Muscle layer of colon (tissue), 2 donors: ENCODE data around the gene GALT.

Experiments used
- H3K27ac ChIP-seq: one replicate; pipeline ENCODE4 v1.7.0; 2013; ENCODE audit warnings: low read depth, mild to moderate bottlenecking, low read length, moderate library complexity
- H3K27me3 ChIP-seq, 2 donors: one replicate each; pipeline ENCODE4 v1.7.0; 2013; ENCODE audit warnings: low read length in 2 of 2, mild to moderate bottlenecking in 2 of 2; ENCODE audit not compliant: insufficient read depth in 2 of 2, control insufficient read depth in 1 of 2
- H3K36me3 ChIP-seq: one replicate; pipeline ENCODE4 v1.7.0; 2013; ENCODE audit warnings: mild to moderate bottlenecking, low read length; ENCODE audit not compliant: insufficient read depth
- H3K4me1 ChIP-seq: one replicate; pipeline ENCODE4 v1.7.0; 2013; ENCODE audit warnings: mild to moderate bottlenecking, low read length; ENCODE audit not compliant: insufficient read depth
- H3K4me3 ChIP-seq, 2 donors: one replicate each; pipeline ENCODE4 v1.7.0; 2013; ENCODE audit warnings: low read length in 2 of 2, low read depth in 1 of 2, mild to moderate bottlenecking in 1 of 2, moderate library complexity in 1 of 2
- H3K9ac ChIP-seq: one replicate; pipeline ENCODE4 v1.7.0; 2013; ENCODE audit warnings: low read length
- H3K9me3 ChIP-seq: one replicate; pipeline ENCODE4 v1.7.0; 2013; ENCODE audit warnings: mild to moderate bottlenecking, low read length
- donor health status: abdominal sarcoma.
- donor health status: Adenocarcinoma of cecum.

The GALT gene

GRCh38 chr9:34611811-34612787 lies 34.4 kb upstream of the GALT start, which contains the start of gene RPP25L:
Gene RPP25L (minus strand): TSS chr9:34612097. CDS start chr9:34611296, 801 bp downstream.
- Histone ChIP-seq H3K9ac (peak within 1 kb of the TSS; percentile 52), H3K4me1 (peaks cover 24% of the 10 kb centered on the region), H3K36me3 (peaks cover 32% of the 10 kb centered on the region), H3K4me3 (peak within 1 kb of the TSS; percentile 70 to 76), H3K9me3 (no peaks in the 10 kb centered on the region), H3K27ac (peak within 1 kb of the TSS; percentile 88), H3K27me3 (no peaks in the 10 kb centered on the region)

GRCh38 chr9:34612788-34613390 lies 33.6 kb upstream of the GALT start:
- no peaks in the 10 kb centered on the region for H3K9me3 ChIP-seq
- peak overlapping the region; percentile 88 for H3K27ac ChIP-seq
- peaks cover 40% of the 10 kb centered on the region for H3K36me3 ChIP-seq
- H3K27me3 ChIP-seq: no peaks in the 10 kb centered on the region
- H3K4me1 ChIP-seq: peaks cover 24% of the 10 kb centered on the region
- H3K4me3 ChIP-seq: peak overlapping the region; percentile 70 to 76
- peak overlapping the region; percentile 32 for H3K9ac ChIP-seq

GRCh38 chr9:34615132-34615531 lies 31.3 kb upstream of the GALT start:
- Histone ChIP-seq H3K4me1 (peaks cover 34% of the 10 kb centered on the region), H3K4me3 (no peak overlapping the region), H3K36me3 (peaks cover 47% of the 10 kb centered on the region), H3K9ac (no peak overlapping the region), H3K27me3 (no peaks in the 10 kb centered on the region), H3K27ac (no peak overlapping the region), H3K9me3 (no peaks in the 10 kb centered on the region)

- Histone ChIP-seq H3K4me3 (peak within 1 kb of the TSS; percentile 67 to 74), H3K9me3 (no peaks in the 10 kb centered on the region), H3K36me3 (peaks cover 32% of the 10 kb centered on the region), H3K4me1 (peaks cover 18% of the 10 kb centered on the region), H3K9ac (peak within 1 kb of the TSS; percentile 8), H3K27me3 (peaks cover 25 to 42% of the 10 kb centered on the region in 2 donors), H3K27ac (peak within 1 kb of the TSS; percentile 36)
Measured at GRCh38 chr9:34620061-34620994, 26.1 kb upstream of the GALT start, which contains the start of gene DCTN3. Gene DCTN3 (minus strand): TSS chr9:34620495. CDS start chr9:34620464, 31 bp downstream.

- peaks cover under 1% of the 10 kb centered on the region for H3K36me3 ChIP-seq
- H3K9me3 ChIP-seq: no peaks in the 10 kb centered on the region
- no peak overlapping the region for H3K4me3 ChIP-seq
- H3K27ac ChIP-seq: no peak overlapping the region
- peaks cover 24% of the 10 kb centered on the region for H3K4me1 ChIP-seq
- H3K9ac ChIP-seq: no peak overlapping the region
- H3K27me3 ChIP-seq: peaks cover 57 to 75% of the 10 kb centered on the region in 2 donors
Measured at GRCh38 chr9:34623374-34624235, 22.9 kb upstream of the GALT start.

- peaks cover 64 to 83% of the 10 kb centered on the region in 2 donors for H3K27me3 ChIP-seq
- H3K9ac ChIP-seq: no peak overlapping the region
- peaks cover 17% of the 10 kb centered on the region for H3K4me1 ChIP-seq
- no peaks in the 10 kb centered on the region for H3K36me3 ChIP-seq
- no peaks in the 10 kb centered on the region for H3K9me3 ChIP-seq
- no peak overlapping the region for H3K4me3 ChIP-seq
- no peak overlapping the region for H3K27ac ChIP-seq
Measured at GRCh38 chr9:34624475-34625185, 21.8 kb upstream of the GALT start.

- H3K4me3 ChIP-seq: no peak overlapping the region
- H3K9ac ChIP-seq: no peak overlapping the region
- H3K36me3 ChIP-seq: no peaks in the 10 kb centered on the region
- H3K27me3 ChIP-seq: peaks cover 64 to 85% of the 10 kb centered on the region in 2 donors
- H3K27ac ChIP-seq: no peak overlapping the region
- peaks cover 15% of the 10 kb centered on the region for H3K4me1 ChIP-seq
- no peaks in the 10 kb centered on the region for H3K9me3 ChIP-seq
Measured at GRCh38 chr9:34625186-34625486, 21.3 kb upstream of the GALT start.

- Histone ChIP-seq H3K4me3 (peak overlapping the region in 1 of 2 donors; percentile 29), H3K9ac (no peak overlapping the region), H3K27me3 (peaks cover 51 to 66% of the 10 kb centered on the region in 2 donors), H3K4me1 (peaks cover 7% of the 10 kb centered on the region), H3K36me3 (no peaks in the 10 kb centered on the region), H3K9me3 (no peaks in the 10 kb centered on the region), H3K27ac (no peak overlapping the region)
Measured at GRCh38 chr9:34627716-34628655, 18.5 kb upstream of the GALT start.

GRCh38 chr9:34628656-34629490 lies 17.6 kb upstream of the GALT start, which contains the start of gene ARID3C:
Gene ARID3C (minus strand): TSS chr9:34629066. CDS start chr9:34628014, 1,052 bp downstream.
- H3K9ac ChIP-seq: no peak within 1 kb of the TSS
- H3K4me3 ChIP-seq: peak within 1 kb of the TSS; percentile 30 to 52
- H3K27ac ChIP-seq: no peak within 1 kb of the TSS
- H3K9me3 ChIP-seq: no peaks in the 10 kb centered on the region
- H3K36me3 ChIP-seq: no peaks in the 10 kb centered on the region
- peaks cover 11% of the 10 kb centered on the region for H3K4me1 ChIP-seq
- peaks cover 45 to 57% of the 10 kb centered on the region in 2 donors for H3K27me3 ChIP-seq
